IMR-90 (cell line): Measurements from ENCODE around the gene ZSCAN25.

Experiments
- BHLHE40 ChIP-seq: fragments of 150-350 bp; IDR thresholded peaks from 2 replicates; pipeline ENCODE4 v1.6.1; 2016; ENCODE audit warnings: mild to moderate bottlenecking, low read depth, low read length
- CEBPB ChIP-seq: IDR thresholded peaks from 2 replicates; pipeline ENCODE4 v1.6.1; 2012; ENCODE audit warnings: low read depth, low read length, improper control_type of control experiment
- FOS ChIP-seq: fragments of 150-350 bp; IDR thresholded peaks from 2 replicates; pipeline ENCODE4 v1.6.1; 2016; ENCODE audit warnings: low read depth, low read length
- MAZ ChIP-seq: IDR thresholded peaks from 2 replicates; pipeline ENCODE4 v1.6.1; 2012; ENCODE audit warnings: low read depth, mild to moderate bottlenecking, low read length, improper control_type of control experiment, moderate library complexity, borderline replicate concordance
- MXI1 ChIP-seq: IDR thresholded peaks from 2 replicates; pipeline ENCODE4 v1.6.1; 2012; ENCODE audit warnings: low read depth, mild to moderate bottlenecking, low read length, moderate library complexity, borderline replicate concordance
- POLR2A ChIP-seq: IDR thresholded peaks from 2 replicates; pipeline ENCODE4 v1.6.1; 2012; ENCODE audit warnings: mild to moderate bottlenecking, low read depth, low read length
- RAD21 ChIP-seq: IDR thresholded peaks from 2 replicates; pipeline ENCODE4 v1.6.1; 2012; ENCODE audit warnings: low read length, improper control_type of control experiment
- RCOR1 ChIP-seq: IDR thresholded peaks from 2 replicates; pipeline ENCODE4 v1.6.1; 2012; ENCODE audit warnings: mild to moderate bottlenecking, low read length, improper control_type of control experiment; ENCODE audit not compliant: insufficient replicate concordance
- RFX5 ChIP-seq: IDR thresholded peaks from 2 replicates; pipeline ENCODE4 v1.8.0; 2012; ENCODE audit warnings: low read depth, mild to moderate bottlenecking, low read length, moderate library complexity
- SMC3 ChIP-seq: fragments of 150-350 bp; IDR thresholded peaks from 2 replicates; pipeline ENCODE4 v1.6.1; 2016; ENCODE audit warnings: low read depth, mild to moderate bottlenecking, antibody characterized with exemption, low read length, moderate library complexity
- TF ChIP-seq, protein P1 (sequence below): conservative IDR thresholded peaks from 2 replicates; pipeline ENCODE4 v1.5.1; 2012; ENCODE audit warnings: mild to moderate bottlenecking, low read depth, low read length, improper control_type of control experiment
- TF ChIP-seq, protein P2 (sequence below): fragments of 150-350 bp; IDR thresholded peaks from 2 replicates; pipeline ENCODE4 v1.6.1; 2016; ENCODE audit warnings: low read depth, mild to moderate bottlenecking, low read length, moderate library complexity, borderline replicate concordance
- TF ChIP-seq, protein P3 (sequence below): fragments of 150-350 bp; IDR thresholded peaks from 2 replicates; pipeline ENCODE4 v1.6.1; 2017; ENCODE audit warnings: mild to moderate bottlenecking, antibody characterized with exemption, low read length, low read depth

DNA sequence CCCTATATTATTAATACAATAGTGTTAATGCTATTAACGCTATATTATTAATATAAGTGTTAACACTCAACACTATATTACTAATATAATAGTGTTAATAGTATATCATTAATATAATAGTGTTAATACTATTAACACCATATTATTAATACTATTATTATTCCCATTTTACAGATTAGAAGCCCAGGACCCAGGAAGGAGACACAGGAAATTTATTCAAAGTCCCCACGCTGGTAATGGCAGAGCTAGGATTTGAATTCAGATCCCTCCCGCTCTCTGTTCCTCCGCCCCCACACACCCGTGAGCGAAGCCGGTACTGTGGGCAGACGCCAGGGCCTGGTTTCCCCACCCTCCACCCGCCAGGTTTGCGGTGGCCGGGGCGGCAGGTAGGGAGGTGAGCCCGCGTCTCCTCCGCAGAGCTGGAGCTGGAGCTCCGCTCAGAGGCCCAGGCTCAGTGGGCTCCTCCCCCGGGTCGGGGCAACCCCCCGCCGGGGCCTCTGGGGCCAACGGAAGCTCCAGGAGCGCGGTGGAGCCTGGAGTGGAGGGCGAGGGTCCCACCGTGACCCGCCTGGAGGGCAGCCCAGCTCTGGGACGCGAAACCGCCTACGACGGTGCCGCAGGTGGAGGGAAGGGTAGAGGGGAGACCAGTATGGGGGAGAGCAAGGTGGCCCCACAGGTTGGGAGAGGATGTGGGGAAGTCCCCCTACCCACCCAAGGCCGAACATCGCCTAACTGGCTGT lies 18.8 kb upstream of the ZSCAN25 start, which contains the start of gene TMEM225B:
- TF ChIP-seq, protein P1, sequence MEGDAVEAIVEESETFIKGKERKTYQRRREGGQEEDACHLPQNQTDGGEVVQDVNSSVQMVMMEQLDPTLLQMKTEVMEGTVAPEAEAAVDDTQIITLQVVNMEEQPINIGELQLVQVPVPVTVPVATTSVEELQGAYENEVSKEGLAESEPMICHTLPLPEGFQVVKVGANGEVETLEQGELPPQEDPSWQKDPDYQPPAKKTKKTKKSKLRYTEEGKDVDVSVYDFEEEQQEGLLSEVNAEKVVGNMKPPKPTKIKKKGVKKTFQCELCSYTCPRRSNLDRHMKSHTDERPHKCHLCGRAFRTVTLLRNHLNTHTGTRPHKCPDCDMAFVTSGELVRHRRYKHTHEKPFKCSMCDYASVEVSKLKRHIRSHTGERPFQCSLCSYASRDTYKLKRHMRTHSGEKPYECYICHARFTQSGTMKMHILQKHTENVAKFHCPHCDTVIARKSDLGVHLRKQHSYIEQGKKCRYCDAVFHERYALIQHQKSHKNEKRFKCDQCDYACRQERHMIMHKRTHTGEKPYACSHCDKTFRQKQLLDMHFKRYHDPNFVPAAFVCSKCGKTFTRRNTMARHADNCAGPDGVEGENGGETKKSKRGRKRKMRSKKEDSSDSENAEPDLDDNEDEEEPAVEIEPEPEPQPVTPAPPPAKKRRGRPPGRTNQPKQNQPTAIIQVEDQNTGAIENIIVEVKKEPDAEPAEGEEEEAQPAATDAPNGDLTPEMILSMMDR: no peak
- TF ChIP-seq POLR2A (no peak), RAD21 (no peak), MXI1 (no peak), CEBPB (no peak), SMC3 (no peak), RFX5 (no peak), RCOR1 (no peak), FOS (no peak), MAZ (no peak), BHLHE40 (no peak)
- TF ChIP-seq, protein P2, sequence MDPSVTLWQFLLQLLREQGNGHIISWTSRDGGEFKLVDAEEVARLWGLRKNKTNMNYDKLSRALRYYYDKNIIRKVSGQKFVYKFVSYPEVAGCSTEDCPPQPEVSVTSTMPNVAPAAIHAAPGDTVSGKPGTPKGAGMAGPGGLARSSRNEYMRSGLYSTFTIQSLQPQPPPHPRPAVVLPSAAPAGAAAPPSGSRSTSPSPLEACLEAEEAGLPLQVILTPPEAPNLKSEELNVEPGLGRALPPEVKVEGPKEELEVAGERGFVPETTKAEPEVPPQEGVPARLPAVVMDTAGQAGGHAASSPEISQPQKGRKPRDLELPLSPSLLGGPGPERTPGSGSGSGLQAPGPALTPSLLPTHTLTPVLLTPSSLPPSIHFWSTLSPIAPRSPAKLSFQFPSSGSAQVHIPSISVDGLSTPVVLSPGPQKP: no peak
- TF ChIP-seq, protein P3, sequence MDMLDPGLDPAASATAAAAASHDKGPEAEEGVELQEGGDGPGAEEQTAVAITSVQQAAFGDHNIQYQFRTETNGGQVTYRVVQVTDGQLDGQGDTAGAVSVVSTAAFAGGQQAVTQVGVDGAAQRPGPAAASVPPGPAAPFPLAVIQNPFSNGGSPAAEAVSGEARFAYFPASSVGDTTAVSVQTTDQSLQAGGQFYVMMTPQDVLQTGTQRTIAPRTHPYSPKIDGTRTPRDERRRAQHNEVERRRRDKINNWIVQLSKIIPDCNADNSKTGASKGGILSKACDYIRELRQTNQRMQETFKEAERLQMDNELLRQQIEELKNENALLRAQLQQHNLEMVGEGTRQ: no peak
